Esophagus (tissue), 2 donors: ENCODE results near the gene ECM1. TPM values are rescaled to one million over a fixed set of nuclear protein-coding genes. Genes with fewer than 3 reads are reported as not detected.

ENCODE experiments used
- H3K27ac ChIP-seq, 2 donors: one replicate each; pipeline ENCODE4 v1.5.1; 2013; ENCODE audit warnings: low read depth in 2 of 2, mild to moderate bottlenecking in 2 of 2, inconsistent platforms in 1 of 2, low read length in 1 of 2, moderate library complexity in 1 of 2
- H3K27me3 ChIP-seq, 2 donors: one replicate each; pipeline ENCODE4 v1.6.1; 2013; ENCODE audit warnings: low read length in 2 of 2, control low read depth in 1 of 2, mild to moderate bottlenecking in 1 of 2; ENCODE audit not compliant: insufficient read depth in 2 of 2, control insufficient read depth in 1 of 2
- H3K36me3 ChIP-seq, 2 donors: one replicate each; pipeline ENCODE4 v1.6.1; 2013; ENCODE audit warnings: low read length in 1 of 2; ENCODE audit not compliant: control insufficient read depth in 2 of 2, insufficient read depth in 2 of 2
- H3K4me1 ChIP-seq, 2 donors: one replicate each; pipeline ENCODE4 v1.6.1; 2013; ENCODE audit warnings: low read length in 1 of 2; ENCODE audit not compliant: control insufficient read depth in 2 of 2, insufficient read depth in 2 of 2
- H3K4me3 ChIP-seq, 2 donors: one replicate each; pipeline ENCODE4 v1.5.1; 2013; ENCODE audit warnings: low read length in 2 of 2, mild to moderate bottlenecking in 2 of 2, low read depth in 1 of 2, moderate library complexity in 1 of 2
- H3K9me3 ChIP-seq, 2 donors: one replicate each; pipeline ENCODE4 v1.6.1; 2013; ENCODE audit warnings: mild to moderate bottlenecking in 2 of 2, low read depth in 1 of 2, low read length in 1 of 2, moderate library complexity in 1 of 2; ENCODE audit not compliant: control insufficient read depth in 2 of 2, insufficient read depth in 1 of 2
- WGBS, 2 donors: extraction: QIAGEN DNeasy Blood & Tissue Kit; methylation state at CpG; one replicate each; pipeline ENCODE4 v1.1.7; 2013; 5-methylcytosine and 5-hydroxymethylcytosine counted together
- polyA plus RNA-seq, 2 donors: library from polyadenylated mRNA; stranded (reverse); fragments of 200-250 nt; gene quantifications; one replicate each; pipeline ENCODE4 v1.2.3, GENCODE V29; 2013
- donor health status: healthy with polysubstance abuse.
- donor health status: Bipolar disorder and iron deficiency.

ECM1 gene
- polyA plus RNA-seq, 2 donors: 1,189 to 4,054 TPM

DNA sequence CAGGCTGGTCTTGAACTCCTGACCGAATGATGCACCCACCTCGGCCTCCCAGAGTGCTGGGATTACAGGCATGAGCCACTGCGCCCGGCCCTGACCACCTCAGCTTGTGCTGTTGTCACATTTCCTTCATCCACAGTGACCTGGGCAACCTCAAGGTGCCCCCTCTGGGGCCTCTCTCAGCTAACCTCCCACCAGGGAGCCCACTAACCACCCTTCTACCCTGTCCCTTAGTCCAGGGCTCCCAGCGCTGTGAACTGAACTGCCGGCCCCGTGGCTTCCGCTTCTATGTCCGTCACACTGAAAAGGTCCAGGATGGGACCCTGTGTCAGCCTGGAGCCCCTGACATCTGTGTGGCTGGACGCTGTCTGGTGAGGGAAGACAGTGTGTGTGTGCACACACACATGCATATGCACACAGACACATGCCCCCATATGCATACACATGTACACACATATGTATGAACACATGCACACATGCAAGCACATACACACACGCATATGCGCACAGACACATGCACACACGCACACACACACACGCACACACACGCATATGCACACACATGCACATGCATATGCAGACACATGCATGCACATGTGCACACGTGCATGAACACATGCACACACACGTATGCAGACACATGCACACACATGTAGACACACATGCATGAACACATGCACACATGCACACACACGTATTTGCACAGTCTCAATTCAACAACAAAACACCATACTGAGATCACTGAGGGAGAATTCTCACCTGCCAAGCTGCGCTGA is 47.5 kb downstream of the ECM1 start:
- WGBS, 2 donors: 84 to 88% methylated on average over 19 of the region's 19 CpGs
- peaks cover 6 to 9% of the 10 kb centered on the region in 2 donors for H3K4me1 ChIP-seq
- H3K36me3 ChIP-seq: peaks cover 5 to 20% of the 10 kb centered on the region in 2 donors
- no peaks in the 10 kb centered on the region for H3K27me3 ChIP-seq
- H3K9me3 ChIP-seq: no peaks in the 10 kb centered on the region
- no peak overlapping the region for H3K4me3 ChIP-seq
- H3K27ac ChIP-seq: no peak overlapping the region

DNA sequence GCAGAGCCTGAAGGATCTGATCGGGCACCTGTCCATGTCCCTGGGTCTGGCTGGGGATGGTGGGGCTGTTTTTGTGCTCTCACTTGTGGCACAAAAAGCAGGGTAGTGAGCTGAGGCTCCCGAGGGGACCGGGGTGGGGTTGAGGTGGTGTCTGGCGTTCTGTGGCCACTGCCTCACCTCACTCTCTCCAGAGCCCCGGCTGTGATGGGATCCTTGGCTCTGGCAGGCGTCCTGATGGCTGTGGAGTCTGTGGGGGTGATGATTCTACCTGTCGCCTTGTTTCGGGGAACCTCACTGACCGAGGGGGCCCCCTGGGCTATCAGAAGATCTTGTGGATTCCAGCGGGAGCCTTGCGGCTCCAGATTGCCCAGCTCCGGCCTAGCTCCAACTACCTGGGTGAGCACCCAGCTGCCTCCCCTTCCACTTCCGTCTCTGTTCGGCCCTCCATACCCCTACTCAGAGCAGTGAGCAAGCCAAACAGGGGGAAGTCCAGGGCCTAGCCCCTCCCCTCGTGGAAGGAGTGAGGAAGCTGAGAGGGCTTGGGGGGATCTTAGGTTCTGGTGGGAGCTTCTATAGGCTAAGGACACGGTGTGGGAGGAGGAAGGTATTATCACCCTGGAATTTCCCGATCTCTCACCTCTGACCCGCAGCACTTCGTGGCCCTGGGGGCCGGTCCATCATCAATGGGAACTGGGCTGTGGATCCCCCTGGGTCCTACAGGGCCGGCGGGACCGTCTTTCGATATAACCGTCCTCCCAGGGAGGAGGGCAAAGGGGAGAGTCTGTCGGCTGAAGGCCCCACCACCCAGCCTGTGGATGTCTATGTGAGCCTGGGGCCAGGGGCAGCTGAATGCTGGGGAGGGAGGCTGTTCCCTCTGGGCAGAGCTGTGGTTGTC is 48.3 kb downstream of the ECM1 start:
- Histone ChIP-seq H3K27ac (no peak overlapping the region), H3K27me3 (no peaks in the 10 kb centered on the region), H3K9me3 (no peaks in the 10 kb centered on the region), H3K36me3 (peaks cover 5 to 20% of the 10 kb centered on the region in 2 donors), H3K4me1 (peaks cover 6 to 9% of the 10 kb centered on the region in 2 donors), H3K4me3 (no peak overlapping the region)
- WGBS, 2 donors: 82 to 84% methylated on average over 26 of the region's 26 CpGs

DNA sequence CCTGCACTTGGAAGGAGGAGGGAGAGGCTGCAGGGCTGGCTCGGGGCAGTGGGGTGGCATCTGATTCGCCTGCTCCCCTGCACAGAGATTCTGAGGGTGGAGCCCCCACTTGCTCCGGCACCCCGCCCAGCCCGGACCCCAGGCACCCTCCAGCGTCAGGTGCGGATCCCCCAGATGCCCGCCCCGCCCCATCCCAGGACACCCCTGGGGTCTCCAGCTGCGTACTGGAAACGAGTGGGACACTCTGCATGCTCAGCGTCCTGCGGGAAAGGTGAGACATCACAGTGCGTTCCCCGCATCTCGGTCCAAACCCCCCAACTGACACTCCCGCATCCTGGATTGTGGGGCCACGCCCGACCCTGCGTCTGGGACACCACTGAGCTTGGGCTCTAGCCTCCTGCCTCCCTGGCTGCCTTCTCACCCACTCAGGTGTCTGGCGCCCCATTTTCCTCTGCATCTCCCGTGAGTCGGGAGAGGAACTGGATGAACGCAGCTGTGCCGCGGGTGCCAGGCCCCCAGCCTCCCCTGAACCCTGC is 49.2 kb downstream of the ECM1 start:
- peaks cover 5 to 20% of the 10 kb centered on the region in 2 donors for H3K36me3 ChIP-seq
- WGBS, 2 donors: 88 to 89% methylated on average over 26 of the region's 26 CpGs
- H3K9me3 ChIP-seq: no peaks in the 10 kb centered on the region
- H3K27me3 ChIP-seq: no peaks in the 10 kb centered on the region
- no peak overlapping the region for H3K4me3 ChIP-seq
- H3K27ac ChIP-seq: no peak overlapping the region
- peaks cover 6 to 9% of the 10 kb centered on the region in 2 donors for H3K4me1 ChIP-seq

DNA sequence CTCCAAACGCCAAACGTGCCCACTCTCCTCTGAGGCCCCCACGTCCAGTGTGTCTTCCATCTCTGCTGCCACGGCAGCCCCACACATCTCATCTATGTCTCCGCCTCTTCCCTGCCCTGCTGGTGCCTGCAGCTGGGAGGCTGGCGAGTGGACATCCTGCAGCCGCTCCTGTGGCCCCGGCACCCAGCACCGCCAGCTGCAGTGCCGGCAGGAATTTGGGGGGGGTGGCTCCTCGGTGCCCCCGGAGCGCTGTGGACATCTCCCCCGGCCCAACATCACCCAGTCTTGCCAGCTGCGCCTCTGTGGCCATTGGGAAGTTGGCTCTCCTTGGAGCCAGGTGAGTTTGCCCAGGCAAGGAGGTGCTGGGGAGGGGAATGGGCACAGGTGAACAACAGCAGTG is 49.9 kb downstream of the ECM1 start:
- Histone ChIP-seq H3K4me1 (peaks cover 8 to 15% of the 10 kb centered on the region in 2 donors), H3K27me3 (no peaks in the 10 kb centered on the region), H3K9me3 (no peaks in the 10 kb centered on the region), H3K36me3 (peaks cover 5 to 18% of the 10 kb centered on the region in 2 donors), H3K4me3 (no peak overlapping the region), H3K27ac (no peak overlapping the region)
- 85 to 86% methylated on average over 15 of the region's 15 CpGs for WGBS, 2 donors

DNA sequence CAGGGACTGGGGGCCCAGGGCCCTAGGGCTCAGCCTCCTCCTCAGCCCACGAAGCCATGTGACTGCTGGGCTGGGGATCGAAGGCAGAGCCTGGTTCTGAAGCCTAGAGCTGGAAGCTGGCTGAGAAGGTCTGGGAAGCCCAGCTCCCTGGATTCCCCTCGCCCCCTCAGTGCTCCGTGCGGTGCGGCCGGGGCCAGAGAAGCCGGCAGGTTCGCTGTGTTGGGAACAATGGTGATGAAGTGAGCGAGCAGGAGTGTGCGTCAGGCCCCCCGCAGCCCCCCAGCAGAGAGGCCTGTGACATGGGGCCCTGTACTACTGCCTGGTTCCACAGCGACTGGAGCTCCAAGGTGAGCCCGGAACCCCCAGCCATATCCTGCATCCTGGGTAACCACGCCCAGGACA is 50.4 kb downstream of the ECM1 start:
- H3K36me3 ChIP-seq: peaks cover 5 to 18% of the 10 kb centered on the region in 2 donors
- peak overlapping the region in 1 of 2 donors; percentile 99 for H3K27ac ChIP-seq
- peaks cover 12 to 16% of the 10 kb centered on the region in 2 donors for H3K4me1 ChIP-seq
- H3K4me3 ChIP-seq: no peak overlapping the region
- WGBS, 2 donors: 84% methylated on average over 15 of the region's 15 CpGs
- no peaks in the 10 kb centered on the region for H3K27me3 ChIP-seq
- H3K9me3 ChIP-seq: no peaks in the 10 kb centered on the region

DNA sequence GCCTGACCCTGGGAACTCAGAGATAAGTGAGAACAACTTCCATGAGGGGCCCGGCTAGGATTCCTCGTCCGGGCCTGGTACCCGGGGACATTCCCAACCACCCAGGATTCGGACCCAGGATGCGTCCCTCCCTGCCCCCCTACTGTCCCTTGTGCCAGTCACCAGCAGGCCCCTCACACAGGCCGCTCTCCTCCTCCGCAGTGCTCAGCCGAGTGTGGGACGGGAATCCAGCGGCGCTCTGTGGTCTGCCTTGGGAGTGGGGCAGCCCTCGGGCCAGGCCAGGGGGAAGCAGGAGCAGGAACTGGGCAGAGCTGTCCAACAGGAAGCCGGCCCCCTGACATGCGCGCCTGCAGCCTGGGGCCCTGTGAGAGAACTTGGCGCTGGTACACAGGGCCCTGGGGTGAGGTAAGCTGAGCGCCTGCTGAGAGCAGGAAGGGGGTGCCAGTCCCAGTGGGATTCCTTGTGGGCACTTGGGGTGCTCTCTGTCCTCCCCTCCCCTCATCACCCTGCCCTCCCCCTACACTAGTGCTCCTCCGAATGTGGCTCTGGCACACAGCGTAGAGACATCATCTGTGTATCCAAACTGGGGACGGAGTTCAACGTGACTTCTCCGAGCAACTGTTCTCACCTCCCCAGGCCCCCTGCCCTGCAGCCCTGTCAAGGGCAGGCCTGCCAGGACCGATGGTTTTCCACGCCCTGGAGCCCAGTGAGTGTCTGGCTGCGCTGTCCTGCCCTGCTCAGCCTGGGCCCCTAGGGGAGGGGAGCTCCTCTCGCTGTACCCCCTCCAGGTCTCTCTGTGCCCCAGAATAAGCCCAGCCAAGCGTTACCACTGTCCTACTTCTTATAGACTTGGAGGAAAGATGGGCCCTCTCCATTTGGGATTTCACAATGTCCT is 51.1 kb downstream of the ECM1 start:
- WGBS, 2 donors: 70 to 74% methylated on average over 28 of the region's 28 CpGs
- Histone ChIP-seq H3K4me3 (no peak overlapping the region), H3K27me3 (no peaks in the 10 kb centered on the region), H3K9me3 (no peaks in the 10 kb centered on the region), H3K4me1 (peaks cover 12 to 16% of the 10 kb centered on the region in 2 donors), H3K36me3 (peaks cover 5 to 18% of the 10 kb centered on the region in 2 donors), H3K27ac (peak overlapping the region; percentile 99)

DNA sequence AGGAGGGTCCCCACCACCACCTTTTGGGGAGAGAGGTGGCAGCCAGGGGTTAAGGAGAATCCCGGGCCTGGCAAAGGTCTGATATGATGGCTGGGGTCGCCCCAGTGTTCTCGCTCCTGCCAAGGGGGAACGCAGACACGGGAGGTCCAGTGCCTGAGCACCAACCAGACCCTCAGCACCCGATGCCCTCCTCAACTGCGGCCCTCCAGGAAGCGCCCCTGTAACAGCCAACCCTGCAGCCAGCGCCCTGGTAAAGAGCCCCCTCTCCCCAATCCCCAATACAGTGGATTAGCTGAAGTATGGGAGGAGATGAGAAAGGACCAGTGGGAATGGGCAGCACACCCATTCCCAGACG is 51.7 kb downstream of the ECM1 start:
- Histone ChIP-seq H3K36me3 (peaks cover 5 to 14% of the 10 kb centered on the region in 2 donors), H3K4me3 (no peak overlapping the region), H3K9me3 (no peaks in the 10 kb centered on the region), H3K27me3 (no peaks in the 10 kb centered on the region), H3K4me1 (peaks cover 12 to 16% of the 10 kb centered on the region in 2 donors), H3K27ac (peak overlapping the region; percentile 99)
- 72 to 73% methylated on average over 10 of the region's 10 CpGs for WGBS, 2 donors

DNA sequence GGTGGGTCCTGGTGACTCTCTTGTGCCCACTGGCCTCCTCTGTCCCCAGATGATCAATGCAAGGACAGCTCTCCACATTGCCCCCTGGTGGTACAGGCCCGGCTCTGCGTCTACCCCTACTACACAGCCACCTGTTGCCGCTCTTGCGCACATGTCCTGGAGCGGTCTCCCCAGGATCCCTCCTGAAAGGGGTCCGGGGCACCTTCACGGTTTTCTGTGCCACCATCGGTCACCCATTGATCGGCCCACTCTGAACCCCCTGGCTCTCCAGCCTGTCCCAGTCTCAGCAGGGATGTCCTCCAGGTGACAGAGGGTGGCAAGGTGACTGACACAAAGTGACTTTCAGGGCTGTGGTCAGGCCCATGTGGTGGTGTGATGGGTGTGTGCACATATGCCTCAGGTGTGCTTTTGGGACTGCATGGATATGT is 52.1 kb downstream of the ECM1 start:
- peak overlapping the region in 1 of 2 donors; percentile 48 for H3K4me3 ChIP-seq

More for the DNA sequence above, 52.1 kb downstream of the ECM1 start:
- H3K27me3 ChIP-seq: no peaks in the 10 kb centered on the region
- H3K27ac ChIP-seq: peak overlapping the region; percentile 99
- no peaks in the 10 kb centered on the region for H3K9me3 ChIP-seq
- WGBS, 2 donors: 24 to 25% methylated on average over 9 of the region's 9 CpGs
- peaks cover 5 to 14% of the 10 kb centered on the region in 2 donors for H3K36me3 ChIP-seq
- H3K4me1 ChIP-seq: peaks cover 12 to 16% of the 10 kb centered on the region in 2 donors
